Embryonic facial prominence (tissue), 1 donor: ENCODE data around the gene GJA5.
"Not testable (repeated sequence)": the region's sequence is repeated elsewhere in the genome, so short reads cannot be mapped to it uniquely, and the experiment has no call there.

Source experiments
- DNase-seq: peaks from one replicate; pipeline ENCODE4 v3.0.0-alpha.2; 2016; ENCODE audit errors: extremely low spot score

GJA5 gene

DNA sequence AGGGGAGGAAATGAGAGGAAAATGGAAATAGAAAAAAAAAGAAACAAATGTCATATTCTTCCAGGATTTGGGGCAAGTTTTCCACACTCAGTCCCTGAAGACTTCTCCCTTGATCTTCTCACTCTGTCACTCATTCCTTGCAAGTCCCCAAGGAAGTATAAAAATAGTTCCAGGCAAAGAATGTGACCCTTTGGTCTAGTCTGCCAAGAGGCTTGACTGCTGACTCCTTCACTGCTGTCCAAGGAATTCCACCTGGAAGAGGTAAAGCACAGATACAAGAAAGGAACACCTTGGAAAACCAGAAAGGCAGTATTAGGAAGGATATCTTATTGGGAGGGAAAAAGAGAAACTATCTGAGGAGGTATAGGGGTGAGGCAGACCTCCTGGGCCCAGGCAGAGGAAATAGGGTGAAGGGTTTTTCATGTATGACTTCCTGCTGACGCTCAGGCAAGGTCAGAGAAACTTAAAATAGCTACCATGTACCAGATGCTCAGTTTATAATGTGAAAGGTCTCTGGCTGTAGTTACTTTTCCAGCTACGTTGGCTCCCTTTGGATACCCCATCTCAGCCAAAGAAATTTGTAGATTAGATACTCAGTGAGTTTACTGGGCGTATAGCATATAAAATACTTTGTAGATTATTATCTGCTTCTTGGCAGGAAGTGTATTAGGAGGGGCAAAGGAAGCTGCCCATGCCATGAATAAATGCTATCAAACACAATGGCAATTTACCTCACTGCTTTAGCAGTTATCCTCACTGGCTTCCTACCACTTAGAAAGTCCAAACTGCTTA lies 2.0 kb upstream of the GJA5 start:
- DNase-seq, result no peak

- DNase-seq, result no peak
Observed at GRCh38 chr1:147758379-147759100, 1.9 kb downstream of the GJA5 start.

DNA sequence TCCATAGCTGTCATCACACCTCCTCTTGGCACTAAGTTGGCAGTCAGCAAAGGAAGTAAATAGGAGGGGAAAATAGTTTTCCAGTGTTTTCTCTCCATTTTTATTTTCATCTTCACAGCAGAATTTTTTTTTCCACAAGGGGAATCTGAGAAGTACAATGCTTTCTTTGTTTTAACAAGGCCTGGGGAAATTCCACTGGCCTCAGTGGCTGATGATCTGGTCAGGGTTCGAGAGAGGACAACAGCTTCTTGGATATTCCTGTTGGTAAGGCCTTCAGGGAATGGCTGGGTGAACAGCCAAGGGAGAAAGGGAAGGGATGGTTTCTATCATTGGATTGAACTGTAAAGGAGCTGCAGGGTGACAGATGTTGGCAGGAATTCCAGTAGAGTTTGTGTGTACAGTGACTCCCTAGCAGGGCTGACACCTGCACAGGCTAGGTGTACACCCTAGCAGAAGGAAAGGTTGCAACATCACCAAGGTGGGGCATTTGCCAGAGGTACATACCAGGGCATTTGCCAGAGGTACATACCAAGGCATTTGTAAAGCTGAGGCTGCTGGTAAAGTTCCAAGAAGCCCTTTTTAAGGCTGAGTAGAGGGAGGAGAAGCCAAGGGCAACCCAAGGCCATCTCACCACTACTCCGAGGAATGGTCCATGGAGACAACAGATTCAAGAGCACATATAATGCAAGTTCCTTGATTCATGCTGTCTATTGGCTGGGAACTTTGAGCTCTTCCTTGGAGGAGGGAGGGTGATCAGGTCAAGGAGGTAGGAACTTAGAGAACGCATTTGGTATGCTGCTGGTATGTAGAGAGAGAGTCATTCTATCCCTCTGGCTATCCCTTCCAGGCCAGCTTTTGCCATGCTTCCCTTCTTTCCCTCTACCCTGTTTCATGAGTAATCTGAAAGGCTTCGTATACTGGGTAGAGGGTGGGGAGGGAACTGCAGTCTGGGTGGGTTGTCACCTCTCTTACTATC lies 3.1 kb downstream of the GJA5 start:
- no peak for DNase-seq

- no peak for DNase-seq
Observed at GRCh38 chr1:147756341-147756740, 4.1 kb downstream of the GJA5 start.

GRCh38 chr1:147754661-147755060 lies 5.7 kb downstream of the GJA5 start:
- DNase-seq, result no peak

DNA sequence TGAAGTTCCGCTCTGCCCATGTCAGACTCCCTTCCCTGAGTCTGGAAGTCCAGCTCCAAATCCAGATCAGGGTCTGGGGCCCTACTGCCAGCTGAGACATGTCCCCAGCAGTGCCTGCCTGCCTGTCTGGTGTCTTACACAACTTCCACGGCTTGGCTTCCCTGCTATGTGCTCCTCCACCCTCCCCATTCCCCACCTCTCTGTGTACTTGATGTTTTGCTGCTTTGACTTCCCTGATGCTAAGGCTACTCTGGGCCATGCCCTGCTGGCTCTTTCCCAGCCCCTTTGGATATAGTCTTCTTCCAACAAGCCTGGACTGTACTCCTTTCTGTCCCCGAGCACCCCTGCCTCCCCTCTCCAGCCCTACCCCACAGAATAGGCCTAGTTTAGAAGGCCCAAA lies 7.3 kb downstream of the GJA5 start:
- no peak for DNase-seq

- DNase-seq, result no peak
Observed at GRCh38 chr1:147752511-147752910, 7.9 kb downstream of the GJA5 start.

DNA sequence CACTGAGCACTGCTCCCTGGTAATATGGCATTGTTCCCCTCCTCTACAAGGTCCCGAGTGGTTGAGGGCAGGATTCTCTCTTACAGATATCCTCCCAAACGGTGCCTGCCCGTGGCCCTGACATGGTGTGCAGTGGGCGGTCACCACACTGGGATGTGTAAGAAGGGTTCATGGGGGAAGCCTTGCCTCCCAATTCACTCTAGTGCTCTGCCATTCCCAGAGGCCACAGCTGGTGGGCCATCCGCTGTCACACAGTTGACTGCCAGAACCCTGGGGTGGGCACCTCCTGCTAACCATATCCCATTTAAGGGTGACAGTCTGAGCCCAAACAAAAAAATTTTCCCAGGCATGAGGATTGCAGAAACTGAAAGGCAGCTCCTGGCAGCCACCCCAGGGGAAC lies 9.1 kb downstream of the GJA5 start:
- DNase-seq, result no peak

- no peak for DNase-seq
Observed at GRCh38 chr1:147750618-147751217, 9.7 kb downstream of the GJA5 start.

- no peak for DNase-seq
Observed at GRCh38 chr1:147749792-147750191, 10.6 kb downstream of the GJA5 start.

GRCh38 chr1:147748676-147749350 lies 11.6 kb downstream of the GJA5 start:
- DNase-seq, result no peak

DNA sequence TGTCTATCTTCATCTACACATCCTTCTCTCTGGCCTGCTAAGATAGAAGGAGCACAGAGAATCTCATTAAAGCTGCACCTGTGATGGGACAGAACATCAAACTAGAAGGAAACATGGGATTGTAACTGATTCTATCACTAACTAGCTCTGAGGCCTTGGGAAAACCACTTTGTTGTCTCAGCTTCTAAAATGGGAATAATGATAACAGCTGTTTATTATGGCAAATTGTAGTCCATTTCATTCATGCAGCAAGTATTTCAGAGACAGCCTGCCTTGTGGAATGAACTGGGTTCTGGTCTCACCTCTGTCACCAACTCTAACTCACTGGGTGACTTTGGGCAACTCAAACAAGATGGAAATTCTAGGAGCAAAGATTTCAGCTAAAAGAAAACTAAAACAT lies 12.4 kb downstream of the GJA5 start:
- no peak for DNase-seq

GRCh38 chr1:147745271-147745670 lies 15.1 kb downstream of the GJA5 start:
- no peak for DNase-seq

DNA sequence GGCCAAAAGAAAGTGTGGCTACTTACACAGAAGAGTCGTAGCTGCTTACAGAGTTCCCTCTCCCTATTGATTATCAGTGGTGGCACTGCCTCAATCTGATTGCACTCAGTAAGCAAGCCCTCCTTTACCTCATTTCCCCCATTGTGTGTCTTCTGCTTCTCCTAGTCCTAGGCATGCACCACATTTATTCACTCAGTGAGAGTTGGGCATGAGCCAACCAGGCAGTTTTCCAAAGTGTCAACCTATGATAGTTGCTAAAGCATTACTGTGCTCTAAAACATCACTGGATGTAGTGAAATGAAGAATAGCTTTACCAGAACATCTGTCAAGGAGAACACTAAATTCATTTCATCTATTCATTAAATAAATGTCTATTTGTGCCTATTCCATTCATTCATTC lies 19.3 kb downstream of the GJA5 start:
- DNase-seq, result no peak

DNA sequence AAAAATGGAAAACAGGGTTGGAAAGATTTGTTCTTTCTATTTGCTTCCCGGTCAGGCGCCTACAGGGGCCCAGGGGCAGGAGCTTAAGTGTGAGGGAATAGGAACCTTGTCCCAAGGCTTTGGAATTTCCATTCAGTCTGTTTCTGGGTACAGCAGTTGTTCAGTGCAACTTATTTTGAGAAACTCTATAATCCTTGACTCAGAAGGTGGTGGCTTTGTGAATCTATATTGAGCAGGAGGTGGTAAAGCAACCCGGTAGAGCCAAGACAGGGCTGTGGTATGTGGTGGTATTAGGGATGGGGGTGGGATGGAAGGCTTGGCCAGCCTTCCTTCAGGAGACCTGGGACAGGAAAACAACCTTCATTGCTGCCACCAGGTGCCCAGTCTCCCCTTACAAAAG lies 20.0 kb downstream of the GJA5 start:
- DNase-seq, result no peak

DNA sequence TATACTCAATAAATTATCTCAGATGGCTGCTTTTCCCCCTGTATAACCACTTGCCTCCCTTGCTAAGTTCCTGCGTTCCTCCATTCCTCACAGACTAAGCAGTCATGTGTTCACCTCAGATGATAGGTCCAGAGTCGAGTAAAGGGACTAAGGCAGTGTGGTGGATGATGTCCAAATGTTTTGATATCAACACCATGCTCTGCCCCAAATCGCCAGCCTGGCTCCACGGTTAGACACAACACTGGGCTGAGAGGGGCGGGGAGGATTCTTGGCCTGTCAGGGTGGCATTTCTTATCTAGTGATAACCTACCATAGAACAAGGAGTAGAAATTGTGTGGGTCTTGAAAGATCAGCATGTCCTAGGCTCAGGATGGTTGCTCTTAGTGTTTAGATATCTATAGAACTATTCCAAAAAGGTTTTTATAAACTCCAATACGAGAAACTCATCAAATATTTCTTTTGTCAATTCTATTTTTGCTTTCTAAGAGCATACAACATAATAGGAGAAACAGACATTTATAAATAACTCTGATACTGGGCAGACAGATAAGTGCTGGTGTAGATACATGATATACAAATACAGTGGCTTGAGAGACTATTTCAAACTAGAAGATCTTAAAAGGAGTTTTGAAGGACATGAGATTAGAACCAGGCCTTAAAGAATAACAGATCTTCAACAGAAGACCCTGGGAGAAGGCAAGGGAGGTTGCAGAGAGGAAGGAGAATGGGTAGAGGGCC lies 21.5 kb downstream of the GJA5 start:
- DNase-seq, result no peak

DNA sequence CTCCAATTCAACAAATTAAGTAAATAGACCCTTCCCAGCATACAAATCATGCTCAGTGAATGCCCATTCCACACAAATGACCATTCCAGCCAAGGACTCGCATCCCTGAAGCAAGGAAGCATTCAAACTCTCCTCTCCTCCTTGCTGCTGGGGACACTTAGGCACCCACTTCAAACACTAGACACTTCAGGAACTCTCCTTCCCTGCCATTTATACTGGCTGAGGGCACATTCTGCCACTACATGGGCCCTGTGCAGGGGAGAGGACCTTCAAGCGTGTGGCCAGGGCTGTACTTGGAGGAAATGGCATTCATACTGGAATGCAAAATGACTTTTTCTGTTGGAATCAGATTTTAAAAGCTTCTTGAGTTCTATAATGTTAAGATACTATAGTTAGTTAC lies 22.3 kb downstream of the GJA5 start:
- DNase-seq, result no peak

GRCh38 chr1:147736883-147737282 lies 23.5 kb downstream of the GJA5 start:
- DNase-seq, result no peak

DNA sequence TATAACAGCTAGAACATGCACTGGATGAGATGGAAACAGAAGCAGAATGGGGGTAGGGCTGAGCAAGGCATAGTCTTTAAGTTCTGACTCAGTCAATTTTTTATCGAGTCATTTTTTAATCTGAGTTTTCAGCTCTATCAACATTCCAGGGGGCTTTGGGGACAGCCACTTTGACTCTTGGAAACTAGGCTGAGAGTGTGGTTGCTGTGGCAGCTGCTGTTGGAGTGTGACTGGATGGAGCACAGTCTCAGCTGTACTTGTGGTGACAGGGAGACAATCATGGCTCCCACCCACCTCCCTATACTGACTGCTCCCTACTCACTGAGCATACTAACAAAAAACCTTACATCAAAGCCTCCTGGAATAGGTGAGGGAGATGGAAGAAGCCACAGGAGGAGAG lies 25.0 kb downstream of the GJA5 start:
- no peak for DNase-seq

DNA sequence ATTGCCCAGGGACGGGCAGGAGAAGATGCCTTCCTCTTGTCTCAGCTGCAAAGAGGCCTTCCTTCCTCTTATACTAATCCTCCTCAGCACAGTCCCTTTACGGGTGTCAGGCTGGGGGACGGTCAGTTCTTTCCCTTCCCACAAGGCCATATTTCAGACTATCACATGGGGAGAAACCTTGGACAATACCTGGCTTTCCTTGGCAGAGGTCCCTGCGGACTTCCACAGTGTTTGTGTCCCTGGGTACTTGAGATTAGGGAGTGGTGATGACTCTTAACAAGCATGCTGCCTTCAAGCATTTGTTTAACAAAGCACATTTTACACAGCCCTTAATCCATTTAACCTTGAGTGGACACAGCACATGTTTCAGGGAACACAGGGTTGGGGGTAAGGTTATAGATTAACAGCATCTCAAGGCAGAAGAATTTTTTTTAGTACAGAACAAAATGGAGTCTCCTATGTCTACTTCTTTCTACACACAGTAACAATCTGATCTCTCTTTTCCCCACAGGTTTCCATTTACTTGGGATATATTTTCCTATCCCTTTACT lies 26.0 kb downstream of the GJA5 start:
- DNase-seq, result not testable (repeated sequence)
